ENCODE data around the gene OTC. TPM values are rescaled to one million over a fixed set of nuclear protein-coding genes. Genes with fewer than 3 reads are reported as not detected.
A peak's percentile ranks its signal among the peaks of the same experiment; 100 is the strongest.

Gene OTC
- total and polyA plus RNA-seq, 7 donors: 0.08 to 0.34 (median 0.21) TPM; not detected in 1

DNA sequence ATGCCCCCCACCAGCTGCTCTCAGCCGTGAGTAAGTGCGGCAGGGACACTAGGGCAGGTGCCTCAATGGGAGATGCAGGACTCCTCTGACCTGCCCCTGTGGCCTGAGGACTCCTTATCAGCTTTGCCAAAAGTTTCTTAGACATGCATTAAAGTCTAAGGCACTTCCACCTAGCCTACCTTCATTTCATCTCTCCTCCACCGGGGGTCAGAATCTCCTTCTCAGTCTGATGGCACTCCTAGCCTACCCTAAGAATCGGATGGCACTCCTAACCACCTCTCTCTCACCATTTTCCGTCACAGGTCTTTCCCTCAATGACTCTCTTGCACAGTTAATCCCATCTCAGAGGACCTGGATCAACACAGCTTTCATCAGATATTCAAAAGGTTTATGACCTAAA, 85.9 kb downstream of the OTC start:
- Histone ChIP-seq H3K4me3 (no peak overlapping the region), H3K36me3 (ENCODE audit: insufficient read depth in 1 of 2, low read depth in 1 of 2) (no peaks in the 10 kb centered on the region), H3K27me3 (ENCODE audit: insufficient read depth in 3 of 3, low read length in 2 of 3) (peaks cover 0 to 2% (median 0%) of the 10 kb centered on the region in 3 donors), H3K9me3 (no peaks in the 10 kb centered on the region), H3K4me1 (no peaks in the 10 kb centered on the region), H3K27ac (no peak overlapping the region)
- no peak for TF ChIP-seq CTCF (IDR thresholded peaks at IDR 0.05)
- ATAC-seq (no peak), DNase-seq (no peak)
- WGBS, 3 donors: 57 to 81% (median 66%) methylated on average over 5 of the region's 5 CpGs
- intact Hi-C loops (cut with DNase I): no loop called here

GRCh38 chrX:38452603-38453002, 100.2 kb downstream of the OTC start:
- intact Hi-C loops (cut with DNase I): no loop called here
- DNase-seq (no peak), ATAC-seq (no peak)

DNA sequence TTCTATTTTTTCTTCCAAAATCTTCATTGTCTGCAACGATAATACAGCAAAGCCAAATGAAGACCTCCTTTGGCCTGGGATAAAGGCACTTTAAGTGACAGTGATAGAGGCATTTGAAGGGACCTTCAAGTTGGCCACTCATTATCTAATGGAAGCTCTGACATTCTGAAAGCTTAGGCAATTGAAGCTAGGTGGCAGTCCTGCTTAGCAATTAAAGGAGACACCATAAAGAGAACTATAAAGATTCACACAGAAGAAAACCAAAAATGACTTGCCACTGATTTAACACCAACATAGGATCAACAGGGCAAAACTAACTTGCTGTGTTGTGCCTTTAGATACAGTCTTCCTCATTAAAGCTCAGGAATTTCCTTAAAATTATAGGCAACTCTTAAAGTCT, 105.7 kb downstream of the OTC start:
- intact Hi-C loops (cut with DNase I): no loop called here

More at GRCh38 chrX:38452603-38453002, 100.2 kb downstream of the OTC start:
- Histone ChIP-seq H3K4me3 (no peak overlapping the region), H3K36me3 (ENCODE audit: insufficient read depth in 1 of 2, low read depth in 1 of 2) (no peaks in the 10 kb centered on the region), H3K9me3 (no peaks in the 10 kb centered on the region), H3K27ac (no peak overlapping the region), H3K4me1 (no peaks in the 10 kb centered on the region), H3K27me3 (ENCODE audit: insufficient read depth in 3 of 3, low read length in 2 of 3) (peaks cover 0 to 6% (median 0%) of the 10 kb centered on the region in 3 donors)
- TF ChIP-seq CTCF (IDR thresholded peaks at IDR 0.05): no peak

GRCh38 chrX:38462257-38462656, 109.9 kb downstream of the OTC start:
- intact Hi-C loops (cut with DNase I): loop anchor here (5.0 to 10.0 kb wide), 2 partner anchors 193 to 200 kb away; no protein-coding TSS in a partner anchor
- ATAC-seq: no peak
- no peaks in the 10 kb centered on the region for H3K36me3 ChIP-seq (ENCODE audit: insufficient read depth in 1 of 2, low read depth in 1 of 2)
- H3K4me1 ChIP-seq: no peaks in the 10 kb centered on the region
- no peak overlapping the region for H3K27ac ChIP-seq
- H3K4me3 ChIP-seq: no peak overlapping the region
- H3K27me3 ChIP-seq (ENCODE audit: insufficient read depth in 3 of 3, low read length in 2 of 3): no peaks in the 10 kb centered on the region
- TF ChIP-seq CTCF (IDR thresholded peaks at IDR 0.05): no peak
- no peaks in the 10 kb centered on the region for H3K9me3 ChIP-seq
- no peak for DNase-seq

More for the DNA sequence above, 105.7 kb downstream of the OTC start:
- TF ChIP-seq CTCF (IDR thresholded peaks at IDR 0.05): peak; percentile 43
- Histone ChIP-seq H3K36me3 (ENCODE audit: insufficient read depth in 1 of 2, low read depth in 1 of 2) (no peaks in the 10 kb centered on the region), H3K4me1 (no peaks in the 10 kb centered on the region), H3K9me3 (no peaks in the 10 kb centered on the region), H3K27me3 (ENCODE audit: insufficient read depth in 3 of 3, low read length in 2 of 3) (no peaks in the 10 kb centered on the region), H3K27ac (no peak overlapping the region), H3K4me3 (no peak overlapping the region)
- ATAC-seq (peak; percentile 49 to 69 (median 58)), DNase-seq (no peak)
- WGBS, 3 donors: 68 to 91% (median 80%) methylated on average over 1 of the region's 1 CpG

GRCh38 chrX:38465686-38466085, 113.3 kb downstream of the OTC start:
- ATAC-seq: no peak
- intact Hi-C loops (cut with DNase I): loop anchor here in 1 of 2 donors (10.0 kb wide), 1 partner anchor 189 kb away; no protein-coding TSS in a partner anchor
- 78 to 92% (median 87%) methylated on average over 1 of the region's 1 CpG for WGBS, 3 donors
- no peak for TF ChIP-seq CTCF (IDR thresholded peaks at IDR 0.05)
- no peaks in the 10 kb centered on the region for H3K9me3 ChIP-seq
- H3K4me3 ChIP-seq: no peak overlapping the region
- H3K36me3 ChIP-seq (ENCODE audit: insufficient read depth in 1 of 2, low read depth in 1 of 2): no peaks in the 10 kb centered on the region
- no peak for DNase-seq
- H3K27me3 ChIP-seq (ENCODE audit: insufficient read depth in 3 of 3, low read length in 2 of 3): peaks cover 0 to 2% (median 0%) of the 10 kb centered on the region in 3 donors
- H3K4me1 ChIP-seq: no peaks in the 10 kb centered on the region
- no peak overlapping the region for H3K27ac ChIP-seq
